Breast epithelium (tissue), 4 donors: ENCODE measurements around the gene SYNE1. TPM values are rescaled to one million over a fixed set of nuclear protein-coding genes. Genes with fewer than 3 reads are reported as not detected.
"Not testable (repeated sequence)": the region's sequence is repeated elsewhere in the genome, so short reads cannot be mapped to it uniquely, and the experiment has no call there.

Experiments
- DNase-seq, 2 donors: peaks; one replicate each; pipeline ENCODE4 v3.0.0-alpha.2; 2019; ENCODE audit warnings: low spot score in 2 of 2
- H3K27ac ChIP-seq, 2 donors: fragments of 200-600 bp; sonication (generic) in 1 of 2; one replicate each; pipeline ENCODE4 v1.5.1; 2016 to 2019; ENCODE audit warnings: mild to moderate bottlenecking in 1 of 2
- H3K27me3 ChIP-seq, 2 donors: fragments of 200-600 bp; sonication (generic) in 1 of 2; one replicate each; pipeline versions ENCODE4 v1.5.1 to v1.6.0; 2017 to 2019; ENCODE audit warnings: control low read depth in 1 of 2, mild to moderate bottlenecking in 1 of 2
- H3K36me3 ChIP-seq: fragments of 200-600 bp; one replicate; pipeline ENCODE4 v1.5.1; 2019
- H3K4me1 ChIP-seq, 2 donors: fragments of 200-600 bp; sonication (generic); one replicate each; pipeline ENCODE4 v1.5.1; 2016 to 2019; ENCODE audit warnings: control low read depth in 1 of 2
- H3K4me3 ChIP-seq, 3 donors: fragments of 200-600 bp; sonication (generic); 1 replicate in 2 of 3; 2 replicates in 1 of 3; pipeline ENCODE4 v1.5.1; 2016 to 2019; ENCODE audit warnings: mild to moderate bottlenecking in 3 of 3, moderate library complexity in 2 of 3
- H3K9me3 ChIP-seq, 2 donors: fragments of 200-600 bp; sonication (generic) in 1 of 2; one replicate each; pipeline ENCODE4 v1.5.1; 2016 to 2019; ENCODE audit warnings: control low read depth in 1 of 2
- POLR2A ChIP-seq: fragments of 450-650 bp; IDR thresholded peaks from one replicate; pipeline ENCODE4 v1.6.1; 2016; ENCODE audit warnings: antibody characterized with exemption, mild to moderate bottlenecking, moderate library complexity
- POLR2AphosphoS5 ChIP-seq, 3 donors: sonication (generic); formaldehyde crosslinking; IDR thresholded peaks; one replicate each; pipeline ENCODE4 v1.6.1; 2017; ENCODE audit warnings: antibody characterized with exemption in 3 of 3
- intact Hi-C: fragments of 100-400 bp; cut with DNase I; formaldehyde crosslinking; loops from one replicate; pipeline ENCODE4 v1.15.1; 2023; ENCODE audit warnings: low total_unique reads
- total RNA-seq, 3 donors: library from RNA; depleted of rRNA; stranded (reverse); fragments of >200 nt; gene quantifications; one replicate each; pipeline ENCODE4 v1.1.0, GENCODE V29; 2016
- TF ChIP-seq, protein P1 (sequence below), 3 donors: fragments of 450-650 bp; IDR thresholded peaks; one replicate each; pipeline ENCODE4 v1.5.1; 2016 to 2017; ENCODE audit warnings: antibody characterized with exemption in 3 of 3, mild to moderate bottlenecking in 3 of 3, moderate library complexity in 3 of 3

The SYNE1 gene
- total RNA-seq, 3 donors from 2014 or later, result 80.9 to 106 (median 95.7) TPM

DNA sequence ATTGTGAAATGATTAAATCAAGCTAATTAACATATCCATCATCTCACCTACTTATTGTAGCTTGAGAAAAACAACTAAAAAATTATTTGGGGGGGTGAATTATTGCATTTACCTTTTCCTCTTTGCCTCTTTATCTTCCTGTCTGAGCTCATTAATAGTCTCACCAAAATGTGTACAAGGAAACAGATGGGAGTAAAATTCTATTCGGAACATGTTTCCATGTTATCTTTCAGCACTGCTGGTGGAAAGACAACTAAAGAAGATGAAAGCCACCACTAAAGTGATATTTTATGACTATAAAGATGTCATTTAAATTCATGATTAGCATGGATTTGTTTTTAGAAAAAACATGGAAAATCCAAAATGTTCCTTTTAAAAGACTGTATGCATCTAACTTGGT is 102.6 kb downstream of the SYNE1 start:
- TF ChIP-seq POLR2AphosphoS5 (IDR thresholded peaks at IDR 0.05) (no peak), POLR2A (no peak)
- TF ChIP-seq, protein P1, sequence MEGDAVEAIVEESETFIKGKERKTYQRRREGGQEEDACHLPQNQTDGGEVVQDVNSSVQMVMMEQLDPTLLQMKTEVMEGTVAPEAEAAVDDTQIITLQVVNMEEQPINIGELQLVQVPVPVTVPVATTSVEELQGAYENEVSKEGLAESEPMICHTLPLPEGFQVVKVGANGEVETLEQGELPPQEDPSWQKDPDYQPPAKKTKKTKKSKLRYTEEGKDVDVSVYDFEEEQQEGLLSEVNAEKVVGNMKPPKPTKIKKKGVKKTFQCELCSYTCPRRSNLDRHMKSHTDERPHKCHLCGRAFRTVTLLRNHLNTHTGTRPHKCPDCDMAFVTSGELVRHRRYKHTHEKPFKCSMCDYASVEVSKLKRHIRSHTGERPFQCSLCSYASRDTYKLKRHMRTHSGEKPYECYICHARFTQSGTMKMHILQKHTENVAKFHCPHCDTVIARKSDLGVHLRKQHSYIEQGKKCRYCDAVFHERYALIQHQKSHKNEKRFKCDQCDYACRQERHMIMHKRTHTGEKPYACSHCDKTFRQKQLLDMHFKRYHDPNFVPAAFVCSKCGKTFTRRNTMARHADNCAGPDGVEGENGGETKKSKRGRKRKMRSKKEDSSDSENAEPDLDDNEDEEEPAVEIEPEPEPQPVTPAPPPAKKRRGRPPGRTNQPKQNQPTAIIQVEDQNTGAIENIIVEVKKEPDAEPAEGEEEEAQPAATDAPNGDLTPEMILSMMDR (IDR thresholded peaks at IDR 0.05), result no peak
- Histone ChIP-seq H3K36me3 (no peaks in the 10 kb centered on the region), H3K9me3 (no peaks in the 10 kb centered on the region), H3K4me1 (no peaks in the 10 kb centered on the region), H3K4me3 (no peak overlapping the region), H3K27ac (no peak overlapping the region), H3K27me3 (no peaks in the 10 kb centered on the region)
- DNase-seq, result no peak
- intact Hi-C loops, result no loop called here

DNA sequence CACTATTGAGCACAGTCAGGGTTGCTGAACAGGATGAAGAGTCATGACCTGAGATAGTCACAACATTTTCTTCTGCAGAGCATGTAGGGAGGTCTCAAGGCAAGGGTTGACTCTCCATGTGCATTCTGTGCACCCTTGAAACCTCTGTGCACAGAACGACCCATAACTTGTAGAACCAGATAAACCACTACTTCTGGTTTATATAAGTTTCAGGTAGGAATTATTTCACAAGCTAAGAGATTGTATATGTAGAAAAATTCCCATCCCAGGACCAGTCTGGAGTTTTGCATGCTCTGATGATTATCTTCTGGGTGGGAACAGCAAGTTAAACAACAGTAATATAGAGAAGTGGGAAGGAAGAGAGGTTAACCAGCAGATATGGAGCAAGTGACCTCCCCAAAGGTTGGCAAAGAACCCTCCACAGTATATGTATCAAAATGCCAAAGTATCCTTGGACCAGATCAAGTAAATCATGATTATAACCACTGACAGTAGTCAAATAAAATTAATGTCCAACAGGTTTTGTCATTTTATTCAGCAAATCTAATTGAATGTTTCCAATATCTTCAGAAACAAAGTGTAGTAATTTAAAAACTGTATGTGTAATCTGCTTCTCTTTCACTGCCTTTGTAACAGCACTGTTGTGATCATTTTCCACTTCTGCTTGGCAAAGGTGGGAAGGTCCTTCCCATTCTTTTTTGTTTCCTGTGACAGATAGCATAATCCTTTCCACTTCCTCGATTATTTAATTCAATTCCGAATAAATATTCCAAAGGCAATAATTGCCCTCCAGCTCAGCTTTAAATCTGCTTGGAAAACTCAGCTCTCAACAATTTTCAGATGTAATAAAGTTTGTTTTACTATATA is 104.4 kb downstream of the SYNE1 start:
- intact Hi-C loops, result no loop called here
- TF ChIP-seq, protein P1 (IDR thresholded peaks at IDR 0.05), result no peak
- TF ChIP-seq POLR2A (no peak), POLR2AphosphoS5 (IDR thresholded peaks at IDR 0.05) (no peak)

DNA sequence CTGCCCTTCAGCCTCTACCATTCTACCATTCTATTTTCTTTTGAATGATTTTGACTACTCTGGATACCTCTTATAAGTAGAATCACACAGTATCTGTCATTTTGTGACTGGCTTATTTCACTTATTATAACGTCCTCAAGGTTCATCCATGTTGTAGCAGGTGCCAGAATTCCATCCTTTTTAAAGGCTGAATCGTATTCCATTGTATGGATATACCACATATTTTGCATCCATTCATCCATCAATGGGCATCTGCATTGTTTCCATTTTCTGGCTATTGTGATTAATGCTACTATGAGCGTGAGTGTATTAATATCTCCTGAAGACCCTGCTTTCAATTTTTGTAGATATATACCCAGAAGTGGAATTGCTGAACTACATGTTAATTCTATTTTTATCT is 105.5 kb downstream of the SYNE1 start:
- Histone ChIP-seq H3K4me3 (no peak overlapping the region), H3K27ac (no peak overlapping the region), H3K4me1 (no peaks in the 10 kb centered on the region), H3K36me3 (no peaks in the 10 kb centered on the region), H3K9me3 (no peaks in the 10 kb centered on the region), H3K27me3 (no peaks in the 10 kb centered on the region)
- TF ChIP-seq POLR2A (no peak), POLR2AphosphoS5 (IDR thresholded peaks at IDR 0.05) (no peak)
- TF ChIP-seq, protein P1 (IDR thresholded peaks at IDR 0.05), result no peak
- no peak for DNase-seq
- intact Hi-C loops, result no loop called here

More for the DNA sequence above, 104.4 kb downstream of the SYNE1 start:
- DNase-seq, result no peak
- H3K27ac ChIP-seq, result no peak overlapping the region
- no peaks in the 10 kb centered on the region for H3K9me3 ChIP-seq
- no peaks in the 10 kb centered on the region for H3K4me1 ChIP-seq
- H3K36me3 ChIP-seq, result no peaks in the 10 kb centered on the region
- no peak overlapping the region for H3K4me3 ChIP-seq
- H3K27me3 ChIP-seq, result no peaks in the 10 kb centered on the region

DNA sequence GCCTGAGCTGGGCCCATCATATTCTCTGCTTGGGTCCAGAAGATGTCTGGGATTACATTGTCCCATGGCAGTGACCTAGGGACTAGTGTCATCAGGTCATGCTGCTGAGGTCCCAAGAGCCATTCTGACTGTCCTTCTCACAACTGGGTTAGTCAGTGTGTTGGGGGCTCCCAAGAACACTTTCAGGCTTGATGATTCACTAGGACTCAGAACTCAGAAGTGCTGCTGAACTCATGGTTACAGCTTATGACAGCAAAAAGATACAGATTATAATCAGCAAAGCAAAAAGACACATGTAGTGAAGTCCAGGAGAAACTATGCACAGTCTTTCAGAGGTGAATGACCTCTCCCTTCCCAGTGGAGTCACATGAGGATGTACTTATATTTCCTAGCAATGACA is 107.8 kb downstream of the SYNE1 start:
- H3K9me3 ChIP-seq, result no peaks in the 10 kb centered on the region
- TF ChIP-seq POLR2A (no peak), POLR2AphosphoS5 (IDR thresholded peaks at IDR 0.05) (no peak)
- TF ChIP-seq, protein P1 (IDR thresholded peaks at IDR 0.05), result no peak
- intact Hi-C loops, result no loop called here
- no peaks in the 10 kb centered on the region for H3K27me3 ChIP-seq
- H3K4me3 ChIP-seq, result no peak overlapping the region
- H3K27ac ChIP-seq, result no peak overlapping the region
- no peak for DNase-seq
- no peaks in the 10 kb centered on the region for H3K36me3 ChIP-seq
- no peaks in the 10 kb centered on the region for H3K4me1 ChIP-seq

DNA sequence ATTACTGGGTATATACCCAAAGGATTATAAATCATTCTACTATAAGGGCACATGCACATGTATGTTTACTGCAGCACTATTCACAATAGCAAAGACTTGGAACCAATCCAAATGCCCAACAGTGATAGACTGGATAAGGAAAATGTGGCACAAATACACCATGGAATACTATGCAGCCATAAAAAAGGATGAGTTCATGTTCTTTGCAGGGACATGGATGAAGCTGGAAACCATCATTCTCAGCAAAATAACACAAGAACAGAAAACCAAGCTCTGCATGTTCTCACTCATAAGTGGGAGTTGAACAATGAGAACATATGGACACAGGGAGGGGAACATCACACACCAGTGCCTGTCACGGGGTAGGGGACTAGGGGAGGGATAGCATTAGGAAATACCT is 123.0 kb downstream of the SYNE1 start:
- H3K9me3 ChIP-seq, H3K4me1 ChIP-seq, H3K4me3 ChIP-seq, H3K27ac ChIP-seq, DNase-seq, H3K36me3 ChIP-seq, intact Hi-C loops, H3K27me3 ChIP-seq: not testable (repeated sequence)
